ENCODE measurements around the gene CDADC1.

CDADC1 gene

GRCh38 chr13:49214917-49215376 lies 32.8 kb upstream of the CDADC1 start:
- TF ChIP-seq CTCF (conservative IDR thresholded peaks at IDR 0.05) = 0 out of 2 replicates have a peak, but pooled peaks have one; percentile 23
- H3K27ac ChIP-seq = peak overlapping the region; percentile 49

GRCh38 chr13:49216334-49216733 lies 31.4 kb upstream of the CDADC1 start:
- TF ChIP-seq CTCF (conservative IDR thresholded peaks at IDR 0.05) = no peak
- no peak overlapping the region for H3K27ac ChIP-seq

- H3K27ac ChIP-seq = no peak overlapping the region
- TF ChIP-seq CTCF (conservative IDR thresholded peaks at IDR 0.05) = no peak
These were observed 29.7 kb upstream of the CDADC1 start for GRCh38 chr13:49217962-49218492.

GRCh38 chr13:49218493-49219051 lies 29.2 kb upstream of the CDADC1 start:
- TF ChIP-seq CTCF (conservative IDR thresholded peaks at IDR 0.05) = no peak
- H3K27ac ChIP-seq = no peak overlapping the region

- no peak for TF ChIP-seq CTCF (conservative IDR thresholded peaks at IDR 0.05)
- peak overlapping the region; percentile 31; the same call in 1 of the 2 replicates for H3K27ac ChIP-seq
These were observed 28.1 kb upstream of the CDADC1 start for GRCh38 chr13:49219647-49220035.

GRCh38 chr13:49220036-49220855 lies 27.5 kb upstream of the CDADC1 start, which contains the start of gene MLNR:
Gene MLNR (plus strand): TSS chr13:49220338. CDS start chr13:49220338, 0 bp downstream.
- peak within 1 kb of the TSS; percentile 31; the same call in 1 of the 2 replicates for H3K27ac ChIP-seq
- TF ChIP-seq CTCF (conservative IDR thresholded peaks at IDR 0.05) = peak; percentile 54

GRCh38 chr13:49220856-49221589 lies 26.7 kb upstream of the CDADC1 start:
- no peak overlapping the region for H3K27ac ChIP-seq
- no peak for TF ChIP-seq CTCF (conservative IDR thresholded peaks at IDR 0.05)
